IMR-90 (cell line): Measurements from ENCODE around the gene ENOX2.

ENCODE experiments used
- BHLHE40 ChIP-seq: fragments of 150-350 bp; IDR thresholded peaks from 2 replicates; pipeline ENCODE4 v1.6.1; 2016; ENCODE audit warnings: mild to moderate bottlenecking, low read depth, low read length
- FOS ChIP-seq: fragments of 150-350 bp; IDR thresholded peaks from 2 replicates; pipeline ENCODE4 v1.6.1; 2016; ENCODE audit warnings: low read depth, low read length
- MAZ ChIP-seq: IDR thresholded peaks from 2 replicates; pipeline ENCODE4 v1.6.1; 2012; ENCODE audit warnings: low read depth, mild to moderate bottlenecking, low read length, improper control_type of control experiment, moderate library complexity, borderline replicate concordance
- MXI1 ChIP-seq: IDR thresholded peaks from 2 replicates; pipeline ENCODE4 v1.6.1; 2012; ENCODE audit warnings: low read depth, mild to moderate bottlenecking, low read length, moderate library complexity, borderline replicate concordance
- NFE2L2 ChIP-seq: fragments of 150-350 bp; IDR thresholded peaks from 2 replicates; pipeline ENCODE4 v1.6.1; 2016; ENCODE audit warnings: low read depth, mild to moderate bottlenecking, low read length
- POLR2A ChIP-seq: IDR thresholded peaks from 2 replicates; pipeline ENCODE4 v1.6.1; 2012; ENCODE audit warnings: mild to moderate bottlenecking, low read depth, low read length
- RAD21 ChIP-seq: IDR thresholded peaks from 2 replicates; pipeline ENCODE4 v1.6.1; 2012; ENCODE audit warnings: low read length, improper control_type of control experiment
- RCOR1 ChIP-seq: IDR thresholded peaks from 2 replicates; pipeline ENCODE4 v1.6.1; 2012; ENCODE audit warnings: mild to moderate bottlenecking, low read length, improper control_type of control experiment; ENCODE audit not compliant: insufficient replicate concordance
- RFX5 ChIP-seq: IDR thresholded peaks from 2 replicates; pipeline ENCODE4 v1.8.0; 2012; ENCODE audit warnings: low read depth, mild to moderate bottlenecking, low read length, moderate library complexity
- SMC3 ChIP-seq: fragments of 150-350 bp; IDR thresholded peaks from 2 replicates; pipeline ENCODE4 v1.6.1; 2016; ENCODE audit warnings: low read depth, mild to moderate bottlenecking, antibody characterized with exemption, low read length, moderate library complexity
- TF ChIP-seq, protein P1 (sequence below): fragments of 150-350 bp; IDR thresholded peaks from 2 replicates; pipeline ENCODE4 v1.6.1; 2017; ENCODE audit warnings: mild to moderate bottlenecking, antibody characterized with exemption, low read length, low read depth
- TF ChIP-seq, protein P2 (sequence below): conservative IDR thresholded peaks from 2 replicates; pipeline ENCODE4 v1.5.1; 2012; ENCODE audit warnings: mild to moderate bottlenecking, low read depth, low read length, improper control_type of control experiment
- TF ChIP-seq, protein P3 (sequence below): fragments of 150-350 bp; IDR thresholded peaks from 2 replicates; pipeline ENCODE4 v1.6.1; 2016; ENCODE audit warnings: low read depth, mild to moderate bottlenecking, low read length, moderate library complexity, borderline replicate concordance

DNA sequence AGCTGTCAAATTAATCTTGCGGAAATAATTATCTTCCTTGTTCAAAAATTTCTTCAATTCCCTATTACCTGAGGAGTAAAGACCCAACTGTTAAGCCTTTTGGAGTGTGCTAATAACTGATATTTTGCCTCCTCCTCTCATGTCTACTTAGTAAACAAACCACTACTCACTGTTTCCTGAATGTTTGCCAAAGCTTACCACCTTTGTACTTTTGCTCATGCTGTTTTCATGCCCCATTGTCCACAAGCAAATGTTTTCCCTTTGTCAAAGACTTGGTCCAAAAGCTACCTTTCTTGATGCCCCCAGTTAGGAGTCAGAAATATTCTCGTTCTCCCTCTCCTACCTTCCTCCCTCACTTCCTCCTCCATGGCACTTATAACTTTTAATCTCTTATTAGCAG lies 226.1 kb downstream of the ENOX2 start:
- TF ChIP-seq, protein P1, sequence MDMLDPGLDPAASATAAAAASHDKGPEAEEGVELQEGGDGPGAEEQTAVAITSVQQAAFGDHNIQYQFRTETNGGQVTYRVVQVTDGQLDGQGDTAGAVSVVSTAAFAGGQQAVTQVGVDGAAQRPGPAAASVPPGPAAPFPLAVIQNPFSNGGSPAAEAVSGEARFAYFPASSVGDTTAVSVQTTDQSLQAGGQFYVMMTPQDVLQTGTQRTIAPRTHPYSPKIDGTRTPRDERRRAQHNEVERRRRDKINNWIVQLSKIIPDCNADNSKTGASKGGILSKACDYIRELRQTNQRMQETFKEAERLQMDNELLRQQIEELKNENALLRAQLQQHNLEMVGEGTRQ, result no peak
- TF ChIP-seq, protein P2, sequence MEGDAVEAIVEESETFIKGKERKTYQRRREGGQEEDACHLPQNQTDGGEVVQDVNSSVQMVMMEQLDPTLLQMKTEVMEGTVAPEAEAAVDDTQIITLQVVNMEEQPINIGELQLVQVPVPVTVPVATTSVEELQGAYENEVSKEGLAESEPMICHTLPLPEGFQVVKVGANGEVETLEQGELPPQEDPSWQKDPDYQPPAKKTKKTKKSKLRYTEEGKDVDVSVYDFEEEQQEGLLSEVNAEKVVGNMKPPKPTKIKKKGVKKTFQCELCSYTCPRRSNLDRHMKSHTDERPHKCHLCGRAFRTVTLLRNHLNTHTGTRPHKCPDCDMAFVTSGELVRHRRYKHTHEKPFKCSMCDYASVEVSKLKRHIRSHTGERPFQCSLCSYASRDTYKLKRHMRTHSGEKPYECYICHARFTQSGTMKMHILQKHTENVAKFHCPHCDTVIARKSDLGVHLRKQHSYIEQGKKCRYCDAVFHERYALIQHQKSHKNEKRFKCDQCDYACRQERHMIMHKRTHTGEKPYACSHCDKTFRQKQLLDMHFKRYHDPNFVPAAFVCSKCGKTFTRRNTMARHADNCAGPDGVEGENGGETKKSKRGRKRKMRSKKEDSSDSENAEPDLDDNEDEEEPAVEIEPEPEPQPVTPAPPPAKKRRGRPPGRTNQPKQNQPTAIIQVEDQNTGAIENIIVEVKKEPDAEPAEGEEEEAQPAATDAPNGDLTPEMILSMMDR, result no peak
- TF ChIP-seq POLR2A, result no peak
- no peak for TF ChIP-seq MXI1
- no peak for TF ChIP-seq MAZ
- TF ChIP-seq RFX5, result no peak
- TF ChIP-seq RAD21, result no peak
- no peak for TF ChIP-seq FOS
- TF ChIP-seq BHLHE40, result no peak
- no peak for TF ChIP-seq RCOR1
- TF ChIP-seq, protein P3, sequence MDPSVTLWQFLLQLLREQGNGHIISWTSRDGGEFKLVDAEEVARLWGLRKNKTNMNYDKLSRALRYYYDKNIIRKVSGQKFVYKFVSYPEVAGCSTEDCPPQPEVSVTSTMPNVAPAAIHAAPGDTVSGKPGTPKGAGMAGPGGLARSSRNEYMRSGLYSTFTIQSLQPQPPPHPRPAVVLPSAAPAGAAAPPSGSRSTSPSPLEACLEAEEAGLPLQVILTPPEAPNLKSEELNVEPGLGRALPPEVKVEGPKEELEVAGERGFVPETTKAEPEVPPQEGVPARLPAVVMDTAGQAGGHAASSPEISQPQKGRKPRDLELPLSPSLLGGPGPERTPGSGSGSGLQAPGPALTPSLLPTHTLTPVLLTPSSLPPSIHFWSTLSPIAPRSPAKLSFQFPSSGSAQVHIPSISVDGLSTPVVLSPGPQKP, result no peak
- no peak for TF ChIP-seq SMC3
- no peak for TF ChIP-seq NFE2L2
